NCI-H1694 treated with DMSO at 0.1 percent for 48 hours (cell line): ENCODE measurements around the gene HIF3A.
"Not testable (repeated sequence)": the region's sequence is repeated elsewhere in the genome, so short reads cannot be mapped to it uniquely, and the experiment has no call there.

Source experiments
- DNase-seq: peaks from one replicate; lab custom pipeline; 2025; lab: John Stamatoyannopoulos, UW

Gene HIF3A

DNA sequence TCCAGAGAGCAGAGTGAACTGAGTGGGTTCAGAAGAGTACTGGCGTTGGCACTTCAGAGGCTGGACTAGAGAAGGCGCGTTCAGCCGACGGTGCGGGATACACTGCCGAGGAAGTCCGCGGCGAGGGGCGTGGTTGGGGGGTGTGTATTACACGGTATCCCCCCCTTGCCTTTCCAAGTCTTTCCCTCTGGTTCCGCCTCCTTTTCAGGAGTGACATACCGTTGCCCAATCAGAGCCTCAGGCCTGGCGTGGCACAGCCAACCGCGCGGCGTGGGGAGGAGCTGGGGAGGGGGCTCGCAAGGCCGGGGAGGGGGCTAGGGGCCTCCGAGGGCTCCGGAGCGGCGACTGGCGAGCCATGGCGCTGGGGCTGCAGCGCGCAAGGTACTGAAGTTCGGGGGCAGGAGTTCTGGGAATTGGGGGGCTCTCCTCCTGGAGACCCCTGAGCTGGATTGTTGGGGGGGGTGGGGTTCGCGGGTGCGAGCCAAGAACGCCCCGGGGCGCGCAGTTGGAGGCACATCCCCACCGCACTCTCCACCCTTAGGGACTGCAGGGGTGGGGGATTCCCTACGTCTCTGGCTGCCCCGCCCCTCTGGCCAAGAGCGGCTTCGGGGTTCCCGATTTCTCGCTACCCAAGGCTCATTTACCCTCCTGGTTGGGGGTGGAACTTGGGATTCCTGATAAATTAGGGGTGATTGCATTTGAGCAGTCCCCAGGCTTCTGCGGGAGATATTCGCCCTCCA lies at the start of gene HIF3A:
HIF3A (plus strand) TSS at position 321 of the 740 bp plus-strand sequence; CDS start at position 356, 35 bp downstream.
- no peak for DNase-seq

DNA sequence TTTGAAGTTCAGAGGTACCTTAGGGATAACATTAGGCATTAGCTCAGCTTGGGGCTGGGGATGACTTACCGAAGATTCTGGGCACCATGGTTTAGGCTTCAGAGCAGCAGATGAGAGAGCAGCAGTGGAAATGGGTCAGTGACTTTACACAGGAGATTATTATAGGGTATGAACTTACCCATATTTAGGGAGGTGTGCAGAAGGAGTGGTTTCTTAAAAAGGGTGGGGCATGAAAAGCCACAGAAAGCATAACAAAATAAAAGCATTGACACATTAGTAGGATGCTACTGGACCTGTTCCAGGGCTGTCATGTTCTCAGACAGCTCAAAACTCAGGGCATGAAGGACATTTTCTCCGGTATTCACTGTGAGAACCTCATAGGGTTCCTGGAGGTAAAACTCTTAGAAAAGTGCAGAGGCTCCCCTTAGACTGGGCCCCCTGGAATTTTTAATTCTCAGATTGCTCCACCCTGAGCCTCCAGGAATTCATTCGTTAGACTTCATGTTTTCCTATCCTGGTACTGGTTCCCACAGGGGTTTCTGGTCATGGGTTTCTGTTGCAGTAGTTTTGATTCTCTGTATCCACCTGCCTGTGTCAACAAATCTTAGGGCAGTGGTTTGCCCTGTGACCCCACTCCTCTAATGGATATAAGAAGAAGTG lies 46.6 kb upstream of the HIF3A start:
- no peak for DNase-seq

- no peak for DNase-seq
Measured at GRCh38 chr19:46251416-46251815, 45.4 kb upstream of the HIF3A start.

DNA sequence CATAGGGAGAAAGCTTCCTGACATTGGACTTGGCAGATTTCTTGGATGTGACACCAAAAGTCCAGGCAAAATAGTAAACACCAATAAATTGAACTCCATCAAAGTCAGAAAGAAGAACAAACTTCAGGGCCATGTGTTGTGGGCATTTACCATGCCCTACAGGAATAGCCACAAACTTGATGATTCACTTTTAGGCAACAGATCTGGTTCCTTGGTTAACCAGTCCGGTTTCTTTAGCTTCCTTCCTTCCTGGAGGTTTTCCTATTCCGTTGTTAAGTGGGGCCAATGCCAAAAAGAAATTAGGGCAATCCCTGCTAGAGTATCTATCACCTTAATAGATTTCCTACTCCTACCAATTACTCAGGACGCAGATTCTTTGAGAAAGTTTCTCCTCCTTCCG lies 42.1 kb upstream of the HIF3A start:
- no peak for DNase-seq

- no peak for DNase-seq
Measured at GRCh38 chr19:46256855-46257254, 40.0 kb upstream of the HIF3A start.

GRCh38 chr19:46261501-46261900 lies 35.3 kb upstream of the HIF3A start:
- not testable (repeated sequence) for DNase-seq

GRCh38 chr19:46262684-46263296 lies 34.1 kb upstream of the HIF3A start:
- DNase-seq, result not testable (repeated sequence)

- not testable (repeated sequence) for DNase-seq
Measured at GRCh38 chr19:46264801-46265200, 32.0 kb upstream of the HIF3A start.

DNA sequence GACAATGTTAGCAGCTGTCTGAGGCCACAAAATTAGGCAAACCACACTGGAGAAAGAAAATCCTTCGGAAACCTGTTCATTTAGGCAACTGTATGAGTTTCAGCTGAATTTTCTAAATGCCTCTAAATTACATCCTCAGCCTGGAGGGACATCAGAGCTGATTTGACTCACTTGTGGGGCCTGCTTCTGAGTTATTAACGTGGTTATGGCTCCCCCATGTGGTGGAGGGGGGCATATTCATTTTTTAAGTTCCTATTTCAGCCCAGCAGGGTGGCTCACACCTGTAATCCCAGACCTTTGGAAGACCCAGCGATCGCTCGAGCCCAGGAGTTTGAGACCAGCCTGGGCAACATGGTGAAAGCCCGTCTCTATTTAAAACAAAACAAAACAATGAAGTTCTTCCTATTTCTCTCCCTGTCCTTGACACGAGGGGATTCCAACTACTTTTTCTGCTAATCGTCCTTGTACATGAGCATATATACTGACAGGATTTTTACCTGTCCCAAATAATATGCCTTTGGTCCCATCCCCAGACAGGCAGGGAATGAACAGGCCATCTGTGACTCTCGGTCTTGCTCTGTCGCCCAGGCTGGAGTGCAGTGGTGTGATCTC lies 31.5 kb upstream of the HIF3A start:
- DNase-seq, result peak; percentile 78

GRCh38 chr19:46269101-46269500 lies 27.7 kb upstream of the HIF3A start:
- DNase-seq, result no peak

DNA sequence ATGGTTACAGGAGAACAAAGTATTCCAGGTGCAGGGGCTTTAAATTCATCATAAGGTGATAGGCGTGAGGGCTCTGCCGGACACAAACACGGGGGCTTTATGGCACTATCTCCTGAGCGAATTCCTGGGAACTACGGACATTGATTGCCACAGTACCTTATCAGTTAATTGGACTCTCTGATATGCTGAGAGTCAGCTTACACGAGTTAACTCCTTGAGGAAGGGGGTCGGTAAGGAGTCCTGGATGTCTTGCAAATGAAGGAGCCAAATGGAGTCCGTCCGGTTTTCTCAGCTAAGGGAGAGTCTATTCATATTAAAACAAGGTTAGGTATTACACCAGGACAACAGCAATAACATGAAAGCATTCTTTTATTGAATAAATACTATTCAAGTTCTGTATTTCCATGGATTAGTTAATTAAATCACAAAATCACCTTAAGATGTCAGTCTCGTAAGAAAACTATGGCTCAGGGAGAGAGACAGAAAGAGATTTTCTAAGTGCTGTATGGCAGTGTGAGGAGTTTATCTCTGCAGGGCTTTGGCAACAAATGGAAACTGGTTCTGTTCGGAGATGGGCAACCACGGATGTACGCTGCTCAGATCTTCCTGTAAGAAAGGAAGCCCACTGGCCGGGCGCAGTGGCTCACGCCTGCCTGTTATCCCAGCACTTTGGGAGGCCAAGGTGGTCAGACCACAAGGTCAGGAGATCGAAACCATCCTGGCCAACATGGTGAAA lies 26.2 kb upstream of the HIF3A start:
- DNase-seq, result no peak

GRCh38 chr19:46271481-46272197 lies 25.2 kb upstream of the HIF3A start:
- no peak for DNase-seq

DNA sequence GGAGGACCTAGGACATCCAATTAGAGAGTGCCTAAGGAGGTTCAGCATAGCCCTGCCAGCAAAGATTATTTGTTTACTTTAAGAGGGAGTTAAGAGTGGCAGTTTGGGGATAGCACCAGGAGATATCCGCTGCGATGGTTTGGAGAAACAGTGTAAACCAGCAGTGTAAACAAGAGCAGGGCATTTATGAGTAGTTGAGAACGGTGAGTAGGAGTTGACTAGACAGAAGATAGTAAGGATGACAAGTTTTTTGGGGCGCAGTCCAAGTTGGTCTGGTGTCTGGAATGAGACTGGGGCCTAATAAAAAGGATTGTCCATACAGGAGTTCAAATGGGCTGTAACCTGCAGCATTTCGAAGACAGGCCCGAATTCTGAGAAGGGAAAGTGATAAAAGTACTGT lies 22.9 kb upstream of the HIF3A start:
- DNase-seq, result not testable (repeated sequence)

DNA sequence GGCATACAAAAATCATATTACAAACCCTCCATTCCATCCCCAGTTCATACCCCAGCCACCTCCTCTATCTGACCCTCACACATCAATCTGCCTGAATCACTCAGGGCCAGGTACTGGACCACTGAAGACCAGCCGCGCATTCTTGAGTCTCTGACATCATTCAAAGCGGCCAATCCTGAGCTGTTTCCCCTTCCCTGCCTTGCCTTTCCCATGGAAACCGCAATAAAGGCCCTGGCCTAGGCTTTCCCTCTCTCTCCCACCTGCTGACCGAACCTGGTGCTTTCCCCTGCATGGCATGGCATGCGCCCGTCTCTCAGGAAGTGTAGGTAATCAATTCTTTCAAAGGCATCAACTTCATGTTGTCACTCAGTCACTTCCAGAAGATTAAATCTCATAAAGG lies 17.7 kb upstream of the HIF3A start:
- DNase-seq, result no peak

DNA sequence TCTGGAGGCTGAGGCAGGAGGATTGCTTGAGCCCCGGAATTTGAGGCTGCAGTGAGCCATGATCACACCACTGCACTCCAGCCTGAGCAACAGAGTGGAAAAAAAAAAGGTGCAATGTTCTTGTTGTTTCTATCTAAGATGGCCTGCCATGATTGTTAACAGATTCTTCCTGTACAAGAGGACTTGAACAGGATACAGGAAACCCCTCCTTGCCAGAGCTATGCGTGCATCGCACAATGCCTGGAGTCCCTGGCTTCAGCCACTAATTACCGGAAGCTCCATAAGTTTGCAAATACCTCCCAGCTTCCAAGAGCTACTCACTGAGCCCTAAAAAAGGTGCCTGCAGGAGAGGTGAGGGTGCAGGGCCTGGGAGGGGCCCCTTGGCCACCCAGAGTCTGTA lies 13.1 kb upstream of the HIF3A start:
- no peak for DNase-seq

DNA sequence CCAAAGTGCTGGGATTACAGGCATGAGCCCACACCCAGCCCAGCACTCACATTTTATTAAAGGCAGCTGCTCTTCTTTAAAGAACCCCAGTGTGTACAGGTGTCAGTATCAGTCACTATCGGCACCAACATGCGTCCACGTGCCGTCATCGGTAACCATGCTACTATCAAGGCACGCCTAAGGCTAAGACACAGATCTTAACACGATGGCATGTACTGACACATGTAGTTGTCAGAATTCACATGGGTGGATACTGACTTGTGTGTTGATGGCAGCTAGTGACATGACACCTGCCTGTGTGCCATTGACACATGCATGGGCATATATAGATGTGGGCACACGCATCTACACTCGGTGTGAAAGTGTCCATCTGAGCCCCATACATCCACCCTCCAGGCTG lies 12.2 kb upstream of the HIF3A start:
- DNase-seq, result no peak

DNA sequence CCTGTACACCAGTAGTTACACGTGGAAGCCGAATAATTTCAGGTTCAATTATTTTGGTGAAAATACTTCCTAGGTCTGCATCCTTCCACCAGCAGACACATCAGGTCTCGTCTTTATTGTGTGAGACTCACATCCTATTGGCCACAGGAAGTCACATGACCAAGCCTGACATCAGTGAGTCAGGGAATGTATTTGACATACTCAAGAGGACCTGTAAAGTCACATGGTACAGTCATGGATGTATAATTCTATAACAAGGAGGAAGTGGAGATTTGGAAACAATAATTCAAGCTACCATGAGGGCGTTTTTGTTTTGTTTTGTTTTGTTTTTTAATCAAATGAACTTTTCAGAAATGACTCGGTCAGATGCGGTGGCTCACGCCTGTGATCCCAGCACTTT lies 9.3 kb upstream of the HIF3A start:
- DNase-seq, result no peak

GRCh38 chr19:46288896-46289588 lies 7.8 kb upstream of the HIF3A start:
- no peak for DNase-seq

- DNase-seq, result no peak
Measured at GRCh38 chr19:46289724-46290619, 6.9 kb upstream of the HIF3A start.

DNA sequence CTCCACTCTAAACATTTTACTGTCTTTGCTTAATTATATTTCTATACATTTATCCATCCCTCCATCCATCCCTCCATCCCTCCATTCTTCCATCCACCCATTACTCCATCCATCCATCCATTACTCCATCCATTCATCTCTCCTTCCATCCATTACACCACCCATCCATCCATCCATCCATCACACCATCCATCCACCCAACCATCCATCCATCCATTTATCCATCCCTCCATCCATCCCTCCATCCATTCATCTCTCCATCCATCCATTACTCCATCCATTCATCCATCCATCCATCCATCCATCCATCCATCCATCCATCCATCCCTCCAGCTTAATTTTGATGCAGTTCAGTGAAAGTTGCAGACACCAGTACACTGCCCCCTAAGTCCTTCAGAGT lies 5.0 kb upstream of the HIF3A start:
- DNase-seq, result no peak
